ENCODE results near the gene PHACTR2.
"Not testable (repeated sequence)": the region's sequence is repeated elsewhere in the genome, so short reads cannot be mapped to it uniquely, and the experiment has no call there.

The PHACTR2 gene
- long read RNA-seq, result 0 reads

GRCh38 chr6:143677891-143678791 lies at the start of gene PHACTR2:
Gene PHACTR2 (plus strand): TSS chr6:143677965. CDS start chr6:143678164, 199 bp downstream.
- no peak for TF ChIP-seq POLR2AphosphoS5 (IDR thresholded peaks at IDR 0.05; ENCODE audit: low read depth)
- TF ChIP-seq CTCF (IDR thresholded peaks at IDR 0.05; ENCODE audit: insufficient read depth, low read length), result no peak
- no peak for TF ChIP-seq GABPA (IDR thresholded peaks at IDR 0.05; ENCODE audit: low read depth)
- no peak for TF ChIP-seq SPI1 (IDR thresholded peaks at IDR 0.05; ENCODE audit: borderline replicate concordance, low read depth)
- TF ChIP-seq, protein P1, sequence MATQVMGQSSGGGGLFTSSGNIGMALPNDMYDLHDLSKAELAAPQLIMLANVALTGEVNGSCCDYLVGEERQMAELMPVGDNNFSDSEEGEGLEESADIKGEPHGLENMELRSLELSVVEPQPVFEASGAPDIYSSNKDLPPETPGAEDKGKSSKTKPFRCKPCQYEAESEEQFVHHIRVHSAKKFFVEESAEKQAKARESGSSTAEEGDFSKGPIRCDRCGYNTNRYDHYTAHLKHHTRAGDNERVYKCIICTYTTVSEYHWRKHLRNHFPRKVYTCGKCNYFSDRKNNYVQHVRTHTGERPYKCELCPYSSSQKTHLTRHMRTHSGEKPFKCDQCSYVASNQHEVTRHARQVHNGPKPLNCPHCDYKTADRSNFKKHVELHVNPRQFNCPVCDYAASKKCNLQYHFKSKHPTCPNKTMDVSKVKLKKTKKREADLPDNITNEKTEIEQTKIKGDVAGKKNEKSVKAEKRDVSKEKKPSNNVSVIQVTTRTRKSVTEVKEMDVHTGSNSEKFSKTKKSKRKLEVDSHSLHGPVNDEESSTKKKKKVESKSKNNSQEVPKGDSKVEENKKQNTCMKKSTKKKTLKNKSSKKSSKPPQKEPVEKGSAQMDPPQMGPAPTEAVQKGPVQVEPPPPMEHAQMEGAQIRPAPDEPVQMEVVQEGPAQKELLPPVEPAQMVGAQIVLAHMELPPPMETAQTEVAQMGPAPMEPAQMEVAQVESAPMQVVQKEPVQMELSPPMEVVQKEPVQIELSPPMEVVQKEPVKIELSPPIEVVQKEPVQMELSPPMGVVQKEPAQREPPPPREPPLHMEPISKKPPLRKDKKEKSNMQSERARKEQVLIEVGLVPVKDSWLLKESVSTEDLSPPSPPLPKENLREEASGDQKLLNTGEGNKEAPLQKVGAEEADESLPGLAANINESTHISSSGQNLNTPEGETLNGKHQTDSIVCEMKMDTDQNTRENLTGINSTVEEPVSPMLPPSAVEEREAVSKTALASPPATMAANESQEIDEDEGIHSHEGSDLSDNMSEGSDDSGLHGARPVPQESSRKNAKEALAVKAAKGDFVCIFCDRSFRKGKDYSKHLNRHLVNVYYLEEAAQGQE (IDR thresholded peaks at IDR 0.05; ENCODE audit: insufficient replicate concordance, low read depth), result no peak
- peak within 1 kb of the TSS; percentile 71 for H3K4me3 ChIP-seq (replicated peaks; ENCODE audit: insufficient read depth, low read length)
- 0 out of 2 replicates have a peak within 1 kb of the TSS, but pooled peaks have one; percentile 25 for H3K27ac ChIP-seq (replicated peaks)
- peaks cover 3% of the 10 kb centered on the region for H3K27me3 ChIP-seq (ENCODE audit: insufficient read depth, poor library complexity, severe bottlenecking)
- peak in 1 of 2 experiments; percentile 33 for DNase-seq (ENCODE audit: low read depth in 1 of 2, low spot score in 1 of 2)

GRCh38 chr6:143629104-143630080 lies 48.4 kb upstream of the PHACTR2 start:
- TF ChIP-seq SPI1 (IDR thresholded peaks at IDR 0.05; ENCODE audit: borderline replicate concordance, low read depth) (no peak), CTCF (IDR thresholded peaks at IDR 0.05; ENCODE audit: insufficient read depth, low read length) (no peak), GABPA (IDR thresholded peaks at IDR 0.05; ENCODE audit: low read depth) (no peak), POLR2AphosphoS5 (IDR thresholded peaks at IDR 0.05; ENCODE audit: low read depth) (no peak)
- TF ChIP-seq, protein P1 (IDR thresholded peaks at IDR 0.05; ENCODE audit: insufficient replicate concordance, low read depth), result no peak
- no peak for DNase-seq (ENCODE audit: low read depth in 1 of 2, low spot score in 1 of 2)
- Histone ChIP-seq H3K4me3 (replicated peaks; ENCODE audit: insufficient read depth, low read length) (no peak overlapping the region), H3K27me3 (ENCODE audit: insufficient read depth, poor library complexity, severe bottlenecking) (no peaks in the 10 kb centered on the region), H3K27ac (replicated peaks) (no peak overlapping the region)

DNA sequence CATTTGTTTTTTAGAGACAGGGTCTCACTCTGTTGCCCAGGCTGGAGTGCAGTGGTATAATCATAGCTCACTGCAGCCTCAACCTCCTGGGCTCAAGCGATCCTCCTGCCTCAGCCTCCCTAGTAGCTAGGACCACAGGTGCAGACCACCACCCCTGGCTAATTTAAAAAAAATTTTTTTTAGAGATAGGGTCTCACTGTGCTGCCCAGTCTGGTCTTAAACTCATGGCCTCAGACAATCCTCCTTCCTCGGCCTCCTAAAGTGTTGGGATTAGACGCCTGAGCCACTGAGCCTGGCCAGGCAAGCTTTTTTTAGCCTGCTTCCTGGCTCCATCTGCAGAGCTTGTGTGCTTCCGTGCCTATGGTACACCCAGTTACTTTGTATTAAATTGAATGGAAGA lies 46.6 kb upstream of the PHACTR2 start:
- not testable (repeated sequence) for DNase-seq (ENCODE audit: low read depth in 1 of 2, low spot score in 1 of 2); H3K27ac ChIP-seq (replicated peaks); H3K27me3 ChIP-seq (ENCODE audit: insufficient read depth, poor library complexity, severe bottlenecking); H3K4me3 ChIP-seq (replicated peaks; ENCODE audit: insufficient read depth, low read length)

GRCh38 chr6:143632894-143633293 lies 44.9 kb upstream of the PHACTR2 start:
- no peak for DNase-seq (ENCODE audit: low read depth in 1 of 2, low spot score in 1 of 2)

More at GRCh38 chr6:143632894-143633293, 44.9 kb upstream of the PHACTR2 start:
- TF ChIP-seq, protein P1 (IDR thresholded peaks at IDR 0.05; ENCODE audit: insufficient replicate concordance, low read depth), result no peak
- TF ChIP-seq CTCF (IDR thresholded peaks at IDR 0.05; ENCODE audit: insufficient read depth, low read length) (no peak), SPI1 (IDR thresholded peaks at IDR 0.05; ENCODE audit: borderline replicate concordance, low read depth) (no peak), POLR2AphosphoS5 (IDR thresholded peaks at IDR 0.05; ENCODE audit: low read depth) (no peak), GABPA (IDR thresholded peaks at IDR 0.05; ENCODE audit: low read depth) (no peak)
- no peak overlapping the region for H3K27ac ChIP-seq (replicated peaks)
- H3K4me3 ChIP-seq (replicated peaks; ENCODE audit: insufficient read depth, low read length), result no peak overlapping the region
- H3K27me3 ChIP-seq (ENCODE audit: insufficient read depth, poor library complexity, severe bottlenecking), result no peaks in the 10 kb centered on the region

All from HL-60 (cell line).